HTR-8/SVneo (cell line): ENCODE data around the gene CACNB4.

Experiments used
- DNase-seq: peaks from one replicate; pipeline ENCODE4 v3.0.0; 2011; ENCODE audit warnings: low spot score, mixed read lengths; ENCODE audit not compliant: insufficient read length
- FAIRE-seq: peaks from 2 replicates; lab custom pipeline; 2011; peaks lifted over from hg19 to GRCh38; lab: Jason Lieb, UNC

CACNB4 gene

GRCh38 chr2:151842830-151843690 is 255.8 kb downstream of the CACNB4 start:
- DNase-seq (no peak), FAIRE-seq (no peak)

GRCh38 chr2:151841047-151841424 is 257.8 kb downstream of the CACNB4 start:
- FAIRE-seq (no peak), DNase-seq (no peak)

GRCh38 chr2:151840216-151841046 is 258.4 kb downstream of the CACNB4 start:
- no peak for DNase-seq
- FAIRE-seq, result no peak

GRCh38 chr2:151837926-151838325 is 260.9 kb downstream of the CACNB4 start:
- FAIRE-seq (no peak), DNase-seq (no peak)

GRCh38 chr2:151833984-151834383 is 264.9 kb downstream of the CACNB4 start:
- DNase-seq, result no peak
- FAIRE-seq, result no peak

GRCh38 chr2:151830961-151831360 is 267.9 kb downstream of the CACNB4 start:
- no peak for DNase-seq
- no peak for FAIRE-seq

- DNase-seq (no peak), FAIRE-seq (no peak)
Measured at GRCh38 chr2:151828890-151829324, 269.9 kb downstream of the CACNB4 start.

- DNase-seq (peak; percentile 79), FAIRE-seq (peak; percentile 89)
Measured at GRCh38 chr2:151828143-151828889, 270.5 kb downstream of the CACNB4 start, which contains the start of gene ARL5A. Gene ARL5A, minus strand, starts transcription at chr2:151828421. Its CDS starts 245 bp downstream, at chr2:151828176.

GRCh38 chr2:151827564-151828142 is 271.2 kb downstream of the CACNB4 start:
- FAIRE-seq (no peak), DNase-seq (no peak)

GRCh38 chr2:151826737-151827157 is 272.1 kb downstream of the CACNB4 start:
- no peak for FAIRE-seq
- no peak for DNase-seq

- FAIRE-seq, result no peak
- DNase-seq, result no peak
Measured at GRCh38 chr2:151824886-151825285, 274.0 kb downstream of the CACNB4 start.

- FAIRE-seq, result no peak
- DNase-seq, result no peak
Measured at GRCh38 chr2:151823651-151824050, 275.2 kb downstream of the CACNB4 start.

GRCh38 chr2:151819920-151820319 is 278.9 kb downstream of the CACNB4 start:
- FAIRE-seq (no peak), DNase-seq (no peak)

- DNase-seq, result no peak
- FAIRE-seq, result no peak
Measured at GRCh38 chr2:151817929-151818328, 280.9 kb downstream of the CACNB4 start.

GRCh38 chr2:151816843-151817242 is 282.0 kb downstream of the CACNB4 start:
- FAIRE-seq, result no peak
- no peak for DNase-seq

GRCh38 chr2:151815821-151816489 is 282.9 kb downstream of the CACNB4 start:
- DNase-seq (no peak), FAIRE-seq (no peak)

- no peak for DNase-seq
- FAIRE-seq, result no peak
Measured at GRCh38 chr2:151810489-151810888, 288.4 kb downstream of the CACNB4 start.

- FAIRE-seq (no peak), DNase-seq (no peak)
Measured at GRCh38 chr2:151809073-151809383, 289.8 kb downstream of the CACNB4 start.

GRCh38 chr2:151808258-151809072 is 290.4 kb downstream of the CACNB4 start:
- FAIRE-seq (no peak), DNase-seq (no peak)
